ENCODE measurements around the gene PBX1.

- TF ChIP-seq POLR2AphosphoS5 (IDR thresholded peaks at IDR 0.05; ENCODE audit: low read depth) (no peak), CTCF (conservative IDR thresholded peaks at IDR 0.05; ENCODE audit: low read depth in 2 of 2) (no peak), EZH2 (IDR thresholded peaks at IDR 0.05; ENCODE audit: low read depth, unreplicated experiment) (no peak), EZH2phosphoT487 (IDR thresholded peaks at IDR 0.05; ENCODE audit: unreplicated experiment) (no peak), REST (IDR thresholded peaks at IDR 0.05; ENCODE audit: unreplicated experiment) (no peak)
Observed at GRCh38 chr1:164699815-164700491, 141.0 kb downstream of the PBX1 start.

Measured in GM23338 (cell line).